Stimulated activated CD8-positive, alpha-beta memory T cell treated with anti-CD3 and anti-CD28 coated beads, Interleukin-12 subunit alpha, Interleukin-12 subunit beta, amount 100 ng/mL, for 24 hours (primary cell): Measurements from ENCODE around the gene AMN.

Experiments
- DNase-seq: peaks from one replicate; pipeline ENCODE4 v3.0.0-alpha.2; 2020; ENCODE audit errors: extremely low read depth

Gene AMN

DNA sequence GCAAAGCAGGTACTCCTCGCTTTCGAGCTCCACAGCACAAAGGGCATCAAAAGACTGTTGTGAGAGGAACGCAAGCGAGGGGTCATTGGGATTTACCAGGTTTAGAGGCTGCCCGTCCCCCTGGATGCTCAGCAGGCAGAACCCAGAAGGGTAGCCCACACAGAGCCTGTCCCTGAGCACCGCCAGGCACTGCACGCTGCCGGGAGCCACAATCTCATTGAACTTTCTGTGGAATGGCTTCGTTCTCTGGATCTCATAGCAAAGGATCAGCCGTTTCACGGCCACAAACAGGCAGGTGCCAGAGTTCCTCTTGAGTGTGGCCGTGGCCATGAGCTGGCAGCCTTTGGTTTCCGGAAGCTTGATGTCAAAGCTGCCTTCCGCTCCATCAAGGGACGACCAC is 21.5 kb downstream of the AMN start:
- no peak for DNase-seq

DNA sequence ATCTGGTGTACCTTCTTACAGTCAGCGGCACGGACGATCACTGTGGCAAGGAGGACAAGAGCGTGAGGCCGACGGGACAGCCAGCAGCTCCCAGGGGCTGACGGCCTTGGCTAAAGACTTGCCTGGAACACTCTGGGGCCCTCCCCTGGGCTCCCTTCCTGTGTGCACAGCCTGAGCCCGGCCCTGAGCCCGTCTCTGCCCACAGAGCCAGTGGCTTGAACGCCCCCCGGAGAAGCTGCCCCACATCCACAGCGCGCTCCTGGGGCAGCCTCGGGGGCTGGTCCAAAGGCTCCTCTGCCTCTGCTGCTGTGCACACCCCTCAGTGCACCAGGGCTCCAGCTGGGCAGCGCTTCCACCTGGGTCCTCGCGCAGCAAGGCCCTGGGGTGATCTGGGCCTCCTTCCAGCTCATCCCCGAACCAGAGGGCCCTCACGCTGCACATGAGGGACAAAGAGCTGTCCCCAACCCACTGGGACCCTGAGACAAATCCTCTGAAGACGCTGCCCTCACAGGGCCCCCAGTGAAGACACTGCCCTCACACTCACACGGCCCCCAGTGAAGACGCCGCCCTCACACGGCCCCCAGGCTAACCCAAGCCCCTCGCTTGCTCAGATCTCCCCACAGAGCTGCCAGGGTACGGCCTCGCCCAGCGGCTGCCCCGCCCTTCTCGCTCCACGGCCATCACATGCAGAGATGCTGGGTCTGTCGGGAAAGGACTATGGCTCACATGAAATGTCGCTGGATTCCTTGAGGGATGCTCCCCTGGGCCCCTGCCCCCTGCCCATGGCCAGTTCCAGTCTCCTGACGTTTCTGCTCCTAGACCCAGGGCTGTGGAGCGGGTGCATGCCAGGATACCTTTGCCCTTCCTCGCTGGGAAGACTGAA is 22.2 kb downstream of the AMN start:
- no peak for DNase-seq

DNA sequence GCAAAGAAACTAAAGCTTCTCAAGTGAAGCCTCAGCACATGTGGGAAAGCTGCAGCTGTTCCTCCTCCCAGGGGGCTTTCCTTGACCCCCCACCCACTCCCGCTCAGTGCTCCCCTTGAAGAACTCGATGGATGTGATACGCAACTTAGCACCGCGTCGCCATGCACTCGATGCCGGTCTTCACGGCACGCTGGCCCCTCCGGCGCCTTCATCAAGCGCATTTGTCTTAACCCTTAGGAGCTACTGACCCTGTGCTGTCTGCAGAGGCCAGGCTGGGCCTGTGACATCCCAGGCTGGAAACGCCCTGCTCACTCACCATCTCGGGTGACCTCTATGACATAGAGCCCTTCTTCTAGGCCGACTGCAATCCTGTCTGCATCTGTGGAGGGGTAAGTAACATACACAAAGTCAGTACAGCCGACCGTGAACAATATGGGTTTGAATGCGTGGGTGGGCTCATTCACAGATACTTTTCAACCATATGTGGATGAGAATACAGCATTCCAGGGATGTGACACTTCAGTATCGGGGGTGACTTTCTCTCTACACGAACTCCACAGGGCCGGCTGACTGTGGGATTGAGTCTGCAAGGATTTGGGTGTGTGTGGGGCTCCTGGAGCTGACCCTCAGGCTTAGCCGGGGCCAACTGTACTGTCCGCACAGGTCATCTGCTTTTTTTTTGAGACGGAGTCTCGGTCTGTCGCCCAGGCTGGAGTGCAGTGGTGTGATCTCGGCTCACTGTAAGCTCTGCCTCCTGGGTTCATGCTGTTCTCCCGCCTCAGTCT is 23.1 kb downstream of the AMN start:
- no peak for DNase-seq

DNA sequence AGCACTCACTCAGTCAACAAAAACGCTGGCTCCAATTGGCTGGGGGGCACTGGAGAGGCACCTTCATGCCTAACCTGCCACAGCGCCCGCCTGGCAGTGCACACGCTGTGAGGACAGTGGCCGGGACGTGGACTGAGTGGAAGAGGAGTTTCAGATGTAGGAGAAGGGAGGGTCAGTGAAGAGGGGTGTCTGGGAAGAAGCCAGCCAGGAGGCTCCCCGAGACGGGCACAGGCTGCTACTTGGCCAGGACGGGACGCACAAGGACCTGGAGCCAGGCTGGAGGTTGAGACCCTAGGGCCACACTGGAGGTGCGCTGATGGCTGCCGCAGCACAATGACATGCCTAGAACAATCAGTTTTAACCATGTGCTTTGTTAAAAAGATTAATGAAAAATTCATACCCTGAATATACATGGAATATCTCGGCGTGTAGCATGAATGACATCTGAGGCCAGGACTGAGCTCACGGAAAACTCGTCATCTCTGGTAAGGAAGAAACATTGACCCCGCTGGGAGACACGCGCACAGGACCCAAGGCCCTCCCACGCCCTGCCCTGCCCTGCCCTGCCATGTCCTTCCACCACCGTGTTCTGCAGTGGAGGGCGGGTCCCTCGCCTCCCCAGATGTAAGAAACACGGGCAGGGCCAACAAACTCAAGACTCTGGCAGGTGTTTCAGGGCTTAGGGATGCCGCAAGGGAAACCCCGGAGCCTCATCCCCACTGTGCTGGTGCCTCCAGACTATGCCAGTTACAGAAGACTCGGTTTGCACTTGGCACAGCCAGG is 25.0 kb downstream of the AMN start:
- no peak for DNase-seq

DNA sequence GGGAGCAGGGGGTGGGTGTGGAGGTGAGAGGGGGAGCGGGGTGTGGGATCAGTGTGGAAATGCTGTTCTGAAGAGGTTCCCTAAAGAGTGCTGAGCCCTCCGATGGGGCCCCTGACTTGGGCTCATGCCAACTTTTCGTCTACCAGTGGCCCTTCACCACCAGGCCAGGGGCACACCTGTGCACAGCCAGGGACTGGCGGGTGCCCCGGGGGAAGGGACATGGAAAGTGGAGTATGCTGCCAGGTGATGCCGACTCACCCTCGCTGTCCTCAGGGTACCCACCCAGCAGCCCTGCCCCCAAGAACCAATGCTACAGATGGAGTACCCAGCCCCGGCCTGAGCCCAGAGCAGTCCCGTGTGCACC is 26.2 kb downstream of the AMN start:
- DNase-seq: no peak

DNA sequence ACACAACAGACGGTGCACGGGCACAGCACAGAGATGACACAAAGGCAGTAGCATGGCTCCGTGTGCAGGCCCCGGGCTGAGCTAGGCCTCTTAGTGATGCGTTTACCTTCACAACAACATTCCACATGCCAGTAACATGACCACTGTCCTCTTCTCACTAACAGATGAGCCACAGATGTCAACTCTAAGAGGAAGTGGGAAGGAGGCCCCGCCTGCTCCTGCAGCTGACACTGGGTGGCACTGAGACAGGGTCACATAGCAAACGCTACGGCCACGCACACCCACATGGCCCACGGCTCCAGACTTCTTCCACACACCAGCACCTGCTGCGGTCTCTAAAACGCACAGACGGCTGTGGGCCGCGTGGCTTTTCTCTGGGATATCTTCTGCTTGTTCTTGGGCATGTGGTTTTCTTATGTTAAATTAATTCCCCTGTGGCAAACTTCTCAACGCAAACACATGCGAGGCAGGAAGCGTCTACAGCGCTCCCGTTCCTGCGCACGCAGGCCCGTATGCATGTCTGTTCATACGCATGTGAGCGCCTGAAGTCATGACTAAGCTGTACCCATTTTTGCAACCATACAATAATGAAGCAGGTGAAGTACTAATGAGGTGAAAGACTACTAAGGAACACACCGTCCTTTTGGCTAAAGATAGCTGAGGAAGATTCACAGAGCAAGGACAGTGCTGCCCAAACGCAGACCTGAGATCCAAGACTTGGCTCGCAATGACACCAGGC is 26.8 kb downstream of the AMN start:
- no peak for DNase-seq

DNA sequence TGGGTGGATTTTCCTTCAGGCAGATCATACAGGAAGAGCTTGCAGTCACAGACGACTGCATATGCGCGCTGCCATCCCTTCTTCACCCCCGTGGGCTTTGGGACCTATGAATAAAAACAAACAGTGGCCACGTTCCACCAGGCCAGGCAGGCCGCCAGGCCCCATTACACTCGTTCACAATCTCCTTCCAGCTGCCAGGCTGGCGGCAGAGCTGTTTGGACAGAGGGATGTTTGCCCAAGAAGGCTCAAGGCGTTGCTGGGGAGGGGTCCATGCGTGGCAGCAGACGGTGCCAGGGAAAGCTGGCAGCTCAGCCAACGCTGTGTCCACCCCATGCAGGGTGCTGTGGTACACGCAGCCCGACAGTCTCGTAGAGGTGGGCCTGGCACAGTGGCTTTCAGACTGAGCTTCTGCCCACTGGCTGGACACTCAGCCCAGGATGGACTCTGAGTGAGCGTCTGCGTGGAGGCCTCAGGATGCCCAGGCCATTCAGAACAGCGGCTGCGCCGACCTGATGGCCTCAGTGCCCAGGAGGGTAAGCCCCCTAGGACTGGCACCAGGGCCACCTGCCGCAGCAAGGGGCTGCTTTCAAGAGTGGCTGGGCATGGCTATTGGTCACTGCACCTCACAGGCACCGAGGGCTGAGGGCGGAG is 27.5 kb downstream of the AMN start:
- no peak for DNase-seq

DNA sequence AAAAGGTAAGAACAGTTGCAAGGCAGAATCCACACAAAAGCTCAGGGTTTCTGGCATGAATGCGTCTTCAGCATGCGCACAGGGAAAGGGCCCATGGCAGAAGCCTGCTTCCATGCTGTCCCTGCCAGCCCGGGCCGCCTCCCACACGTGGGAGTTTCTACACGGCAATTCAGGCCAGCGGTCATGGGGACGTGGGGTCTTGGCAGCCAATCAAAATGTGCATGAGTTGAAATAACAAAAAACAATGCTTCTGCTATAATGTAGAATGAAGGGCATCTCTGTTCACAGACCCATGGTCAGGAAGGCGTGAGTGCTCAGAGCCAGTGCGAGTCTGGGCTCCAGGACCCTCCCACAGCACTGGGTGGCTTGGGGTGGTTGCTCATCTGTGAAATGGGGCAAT is 28.6 kb downstream of the AMN start:
- no peak for DNase-seq

DNA sequence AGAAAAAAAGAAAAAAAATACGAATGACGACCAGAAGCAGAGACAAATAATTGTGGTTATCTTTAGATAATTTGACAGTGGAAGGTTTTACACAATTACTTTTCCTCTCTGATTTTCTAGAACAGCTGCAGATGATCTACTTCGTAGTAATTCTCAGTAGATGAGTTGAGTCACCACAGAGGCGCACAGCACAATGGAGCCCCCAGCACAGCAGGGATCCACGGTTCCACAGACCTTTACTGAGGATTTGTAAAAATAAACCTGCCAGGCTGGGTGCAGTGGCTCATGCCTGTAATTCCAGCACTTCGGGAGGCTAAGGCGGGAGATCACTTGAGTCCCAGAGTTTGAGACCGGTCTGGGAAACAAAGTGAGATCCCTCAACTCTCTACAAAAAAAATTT is 29.3 kb downstream of the AMN start:
- DNase-seq: no peak

DNA sequence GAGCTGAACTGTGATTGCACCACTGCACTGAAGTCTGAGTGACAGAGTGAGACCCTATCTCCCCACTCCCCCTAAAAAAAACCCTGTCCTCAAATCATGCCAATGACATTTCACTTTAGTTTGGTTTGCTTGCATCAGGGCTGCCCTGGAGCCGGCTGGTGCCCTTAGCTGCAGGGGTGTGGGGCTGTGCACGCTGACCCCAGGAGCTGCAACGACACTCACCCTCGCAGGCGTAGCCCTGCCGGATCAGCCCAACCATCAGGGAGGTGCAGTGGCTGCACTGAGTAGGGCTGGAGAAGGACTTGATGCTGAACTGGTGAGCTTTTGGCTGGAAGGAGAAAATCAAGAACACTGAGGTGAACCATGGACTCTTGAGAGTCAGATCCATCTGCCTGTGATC is 29.8 kb downstream of the AMN start:
- DNase-seq: no peak

DNA sequence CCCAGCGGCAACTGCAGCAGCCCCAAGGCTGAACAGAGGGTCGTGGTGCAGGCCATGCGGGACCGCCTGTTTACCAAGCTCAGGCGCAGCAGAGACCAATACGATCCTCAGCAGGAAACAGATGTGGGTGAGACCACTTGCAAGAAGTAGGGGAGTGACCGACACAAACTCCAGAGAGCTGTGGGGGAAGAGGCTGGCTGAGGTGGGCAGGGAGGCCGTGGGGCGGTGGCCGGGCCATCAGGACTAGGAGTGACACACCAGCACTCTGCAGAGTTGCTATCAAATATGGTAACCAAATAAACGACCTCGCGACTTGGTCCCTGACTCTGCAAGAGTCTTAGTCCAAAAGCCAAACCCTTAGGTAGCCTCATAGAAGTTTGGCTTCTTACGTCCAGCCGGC is 30.6 kb downstream of the AMN start:
- DNase-seq: no peak

DNA sequence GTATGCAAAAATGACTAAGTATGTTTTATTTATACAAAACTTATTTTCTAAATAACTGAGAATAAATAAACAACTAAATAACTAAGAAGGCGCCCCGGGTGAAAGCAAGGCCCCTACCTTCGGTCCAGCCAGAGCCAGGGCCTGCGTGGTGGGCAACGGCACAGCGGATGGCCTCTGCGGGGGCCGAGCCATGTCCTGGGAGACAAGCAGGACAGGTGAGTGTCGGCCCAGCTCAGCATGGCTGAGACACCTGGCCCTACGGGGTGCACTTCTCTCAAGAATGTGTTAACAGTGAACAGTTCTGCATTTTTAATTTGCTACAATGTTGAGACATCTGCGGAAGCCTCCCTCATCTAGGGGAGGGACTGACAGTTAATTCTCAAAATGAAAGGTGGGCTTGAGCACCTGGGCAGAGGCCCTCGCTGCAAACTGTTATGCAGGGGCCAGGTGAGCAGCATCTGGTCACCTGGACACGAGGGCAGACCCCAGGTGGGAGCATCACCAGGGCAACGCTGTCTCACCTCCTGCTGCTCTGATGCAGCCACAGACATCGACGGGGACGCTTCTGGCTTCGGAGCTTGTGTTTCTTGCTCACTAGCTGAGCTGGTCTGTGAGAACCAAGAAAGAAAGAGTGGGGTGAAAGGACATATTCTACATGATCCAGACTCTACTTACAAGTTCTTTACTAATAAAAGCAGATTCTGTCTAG is 31.8 kb downstream of the AMN start:
- DNase-seq: no peak

DNA sequence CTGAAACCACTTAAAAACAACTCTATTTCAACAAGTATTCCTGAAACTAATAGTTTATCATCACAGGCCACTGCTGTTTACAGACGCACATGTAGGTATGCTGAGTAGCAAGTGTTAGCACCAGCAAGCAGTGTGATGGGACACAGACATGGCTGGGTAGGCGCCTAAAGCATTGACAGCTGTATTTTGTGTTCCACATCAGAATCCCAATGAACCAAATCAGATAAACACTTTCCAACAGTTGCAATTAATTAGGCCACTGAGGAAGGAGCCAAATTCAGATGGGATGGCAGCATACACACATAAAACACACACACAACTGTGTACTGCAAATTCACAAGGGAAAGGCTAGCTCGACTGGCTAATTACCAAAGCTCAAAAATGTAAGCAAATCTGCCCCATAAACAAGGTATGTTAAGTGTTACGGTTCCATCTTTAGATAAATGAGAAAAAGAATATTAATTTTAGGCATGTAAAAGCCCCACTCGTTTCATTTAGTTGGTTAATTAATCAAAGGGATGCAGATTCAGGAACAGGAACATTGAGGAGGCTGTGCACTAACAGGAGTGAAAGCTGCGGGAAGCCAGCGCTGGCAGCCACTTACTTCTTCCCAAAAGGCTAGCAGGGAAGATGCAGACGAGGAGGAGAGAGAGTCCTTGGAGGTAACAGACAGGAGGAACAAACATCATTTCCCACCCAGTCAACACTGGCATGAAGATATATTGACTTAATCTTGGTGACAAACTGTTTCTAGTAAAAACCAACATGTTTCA is 33.4 kb downstream of the AMN start:
- no peak for DNase-seq

DNA sequence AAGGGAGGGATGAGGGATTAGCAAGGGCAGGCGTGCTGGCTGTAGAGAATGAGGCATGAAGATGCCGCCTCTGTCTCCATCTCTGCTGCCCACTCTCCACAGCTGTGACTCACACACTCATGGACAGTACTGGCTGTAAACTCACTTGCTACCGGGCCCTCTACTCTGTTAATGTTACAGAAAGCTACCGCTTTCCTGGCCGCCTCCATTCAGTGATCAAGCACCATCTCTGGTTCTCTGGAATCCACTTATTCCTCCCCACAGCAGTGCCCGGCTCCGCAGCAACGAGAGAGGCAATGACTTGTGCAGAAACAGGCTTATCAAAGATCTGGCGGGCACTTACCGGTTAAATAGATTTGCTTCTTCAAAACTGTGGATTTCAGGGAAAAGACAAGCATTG is 34.8 kb downstream of the AMN start:
- no peak for DNase-seq

DNA sequence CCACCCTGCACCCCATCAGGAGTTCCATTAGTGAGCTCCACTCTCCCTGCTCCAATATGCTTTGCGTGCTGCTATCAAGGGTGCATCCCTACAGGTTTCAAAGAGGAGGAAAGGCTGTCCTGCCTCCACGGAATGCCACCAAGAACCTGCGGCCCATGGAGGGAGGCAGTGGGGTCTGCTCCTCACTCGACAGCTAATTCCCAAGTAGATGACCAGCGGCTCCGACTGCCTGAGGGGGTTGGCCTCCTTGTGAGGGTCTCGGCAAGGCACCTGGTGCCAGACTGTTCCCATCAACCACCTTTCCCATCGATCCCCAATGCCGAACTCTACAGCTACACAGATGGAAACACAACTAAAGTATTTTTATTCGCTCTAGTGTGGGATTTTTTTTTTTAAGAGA is 36.0 kb downstream of the AMN start:
- no peak for DNase-seq

DNA sequence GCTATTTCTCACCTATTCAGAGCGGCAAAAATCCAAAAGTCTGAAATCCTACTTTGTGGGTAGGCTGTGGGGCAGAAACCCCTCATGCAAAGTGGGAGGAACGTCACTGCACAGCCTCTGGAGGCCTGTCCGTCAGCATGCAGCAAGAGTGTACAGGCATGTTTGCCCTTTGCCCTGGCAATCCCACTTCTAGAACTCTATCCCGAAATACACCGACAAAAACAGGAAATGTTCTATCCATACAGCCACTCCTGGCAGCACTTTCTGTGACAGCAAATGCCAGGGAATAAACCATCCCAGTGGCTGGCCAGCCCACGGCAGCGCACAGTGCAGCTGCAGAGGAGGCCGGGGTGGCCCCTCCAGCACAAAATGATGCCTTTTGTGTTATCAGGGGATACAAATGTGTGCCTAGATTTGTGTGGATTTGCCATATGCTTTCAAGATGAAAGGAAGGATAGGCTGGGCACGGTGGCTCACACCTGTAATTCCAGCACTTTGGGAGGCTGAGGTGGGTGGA is 39.7 kb downstream of the AMN start:
- DNase-seq: no peak

DNA sequence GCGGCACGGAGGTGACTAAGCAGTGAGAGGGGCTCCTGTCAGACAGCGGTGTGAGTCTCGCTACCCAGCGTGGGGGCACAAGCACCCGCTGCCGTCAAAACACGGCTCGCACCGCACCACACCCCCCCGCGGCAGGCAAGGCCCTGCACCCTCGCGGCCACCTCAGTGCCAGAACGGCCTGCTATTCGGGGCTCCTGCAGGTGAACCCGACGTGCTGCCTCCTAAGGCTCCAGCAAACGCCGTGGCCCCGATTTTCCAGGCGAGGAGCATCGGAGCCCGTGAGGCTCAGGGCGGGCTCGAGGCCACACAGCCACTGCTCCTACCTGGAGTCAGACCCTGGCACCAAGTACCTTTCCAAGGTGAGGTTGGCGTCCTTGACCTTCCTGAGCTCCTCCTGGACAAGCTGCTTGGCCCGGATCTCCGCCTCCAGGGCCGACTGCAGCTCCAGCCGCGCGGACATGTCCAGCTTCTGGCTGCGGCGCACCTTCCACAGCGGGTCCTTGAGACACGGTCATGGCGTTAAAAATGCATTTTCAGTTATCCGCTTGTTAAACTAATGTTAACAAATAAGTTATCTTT is 41.8 kb downstream of the AMN start:
- no peak for DNase-seq

DNA sequence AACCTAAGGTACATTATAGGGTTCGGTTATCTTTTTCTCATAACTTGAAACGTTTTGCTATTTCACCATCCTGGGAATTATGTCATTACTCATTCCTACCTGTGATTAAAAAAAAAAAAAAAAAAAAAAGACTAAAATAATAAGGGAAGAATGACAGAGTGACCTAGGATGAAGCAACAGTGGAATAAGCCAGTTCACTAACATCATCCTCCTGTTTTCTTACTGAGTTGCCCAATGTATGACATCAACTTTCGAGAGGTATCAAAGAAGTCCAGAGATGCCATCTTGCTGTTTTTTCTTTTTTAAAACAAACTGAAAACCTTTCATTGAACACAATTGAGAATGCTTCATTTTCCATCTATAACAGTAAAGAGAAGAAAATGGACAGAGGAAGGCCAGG is 42.8 kb downstream of the AMN start:
- no peak for DNase-seq

DNA sequence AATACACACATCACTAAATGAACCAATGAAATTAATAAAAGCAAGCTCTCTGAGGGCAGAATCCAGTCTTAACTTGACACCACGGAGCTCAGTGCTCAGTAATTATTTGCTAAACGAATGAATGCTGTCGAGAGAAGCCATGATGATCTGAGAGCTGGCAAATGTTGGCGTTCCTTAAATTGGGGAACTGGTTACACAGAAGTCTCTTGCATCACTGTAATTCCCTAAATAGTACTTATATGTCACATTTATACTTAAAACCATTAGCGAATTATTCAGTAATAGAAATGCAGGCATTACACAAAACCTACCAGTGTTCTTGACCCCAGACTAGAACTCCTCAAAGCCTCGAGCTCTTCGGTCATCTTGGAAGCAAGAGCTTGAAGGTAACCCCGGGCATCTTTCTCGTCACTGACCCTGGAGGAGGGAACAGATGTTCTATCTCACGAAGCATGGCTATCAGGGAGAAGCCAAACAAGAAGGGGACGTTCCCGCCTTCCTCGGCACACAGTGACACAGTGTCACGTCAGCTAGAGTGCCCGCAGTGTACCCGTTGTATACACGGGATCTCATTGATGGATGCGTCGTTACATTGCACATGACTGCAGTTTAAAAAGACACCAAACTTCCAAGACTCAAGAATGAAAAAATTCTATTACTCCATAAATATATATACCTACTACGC is 43.6 kb downstream of the AMN start:
- DNase-seq: no peak
